GM12878 (cell line): ENCODE measurements around the gene MRPL28. TPM values are rescaled to one million over a fixed set of nuclear protein-coding genes. Genes with fewer than 3 reads are reported as not detected.

ENCODE experiments used
- ATAC-seq: fragments of 200-7000 bp; cut with Tn5 transposase; 3 replicates; pipeline ENCODE4 v1.9.1; 2020; ENCODE audit warnings: mild to moderate bottlenecking, moderate library complexity
- BruUV-seq: library from RNA; stranded (reverse); fragments of 400-500 nt; replicated peaks from 2 replicates; lab custom pipeline; 2021; lab: Mats Ljungman, UMichigan
- CTCF ChIA-PET: fragments of 300-600 bp; sonication (Branson Sonifier 250); formaldehyde crosslinking; extraction: SDS; loops from one replicate; lab custom pipeline; 2021; ENCODE audit warnings: inconsistent platforms; lab: Yijun Ruan, JAX
- POLR2A ChIA-PET: fragments of 350-600 bp; formaldehyde crosslinking; extraction: SDS; loops from one replicate; lab custom pipeline; 2021; ENCODE audit warnings: inconsistent platforms; lab: Charles Lee
- RAD21 ChIA-PET: fragments of 300-600 bp; sonication (Branson Sonifier 250); formaldehyde crosslinking; loops from one replicate; lab custom pipeline; 2023; ENCODE audit warnings: antibody characterized with exemption; ENCODE audit not compliant: unreplicated experiment; lab: Charles Lee
- SMC1A ChIA-PET: fragments of 300-600 bp; sonication (Branson Sonifier 250); formaldehyde crosslinking; loops from one replicate; lab custom pipeline; 2023; ENCODE audit not compliant: unreplicated experiment, uncharacterized antibody; lab: Charles Lee
- DNase-seq: peaks from one replicate; pipeline ENCODE4 v3.0.0-alpha.2; 2011; ENCODE audit warnings: low read depth, low spot score
- FAIRE-seq: peaks from 3 replicates; lab custom pipeline; 2011; peaks lifted over from hg19 to GRCh38; lab: Jason Lieb, UNC
- H2AFZ ChIP-seq: 2 replicates; pipeline ENCODE4 v1.6.0; 2011; ENCODE audit warnings: low read depth, low read length, control low read depth; ENCODE audit not compliant: control insufficient read depth
- H3K27ac ChIP-seq: 2 replicates; pipeline ENCODE4 v1.5.1; 2011; ENCODE audit warnings: control low read depth; ENCODE audit not compliant: control insufficient read depth, insufficient read depth
- H3K27me3 ChIP-seq, 2 experiments: replicated peaks in 1 of 2; 2 replicates each; pipeline versions ENCODE4 v1.6.0 to v1.6.1; 2011; ENCODE audit warnings: low read length in 1 of 2; ENCODE audit not compliant: control insufficient read depth in 2 of 2, insufficient read depth in 2 of 2
- H3K36me3 ChIP-seq, 2 experiments: 2 replicates each; pipeline ENCODE4 v1.5.1; 2011; ENCODE audit warnings: low read length in 1 of 2; ENCODE audit not compliant: control insufficient read depth in 2 of 2, insufficient read depth in 2 of 2
- H3K4me1 ChIP-seq: 2 replicates; pipeline ENCODE4 v1.6.1; 2011; ENCODE audit warnings: mild to moderate bottlenecking, low read length, moderate library complexity, mixed read lengths; ENCODE audit not compliant: control insufficient read depth, insufficient read depth
- H3K4me2 ChIP-seq: 2 replicates; pipeline ENCODE4 v1.6.0; 2011; ENCODE audit warnings: control low read depth; ENCODE audit not compliant: control insufficient read depth, insufficient read depth
- H3K4me3 ChIP-seq: fragments of 200-600 bp; sonication (generic); 2 replicates; pipeline ENCODE4 v1.5.1; 2016
- H3K79me2 ChIP-seq: 2 replicates; pipeline ENCODE4 v1.6.0; 2011; ENCODE audit warnings: low read length; ENCODE audit not compliant: control insufficient read depth, insufficient read depth
- H3K9ac ChIP-seq: 2 replicates; pipeline ENCODE4 v1.8.0; 2011; ENCODE audit warnings: low read length, control low read depth, mixed read lengths; ENCODE audit not compliant: control insufficient read depth, insufficient read depth
- H3K9me3 ChIP-seq: replicated peaks from 3 replicates; pipeline ENCODE4 v1.5.1; 2011; ENCODE audit warnings: mild to moderate bottlenecking, low read length; ENCODE audit not compliant: control insufficient read depth, insufficient read depth
- H4K20me1 ChIP-seq: 2 replicates; pipeline ENCODE4 v1.6.0; 2011; ENCODE audit not compliant: control insufficient read depth, insufficient read depth
- ASH2L ChIP-seq: fragments of 300-600, 200-600 bp; sonication (generic); IDR thresholded peaks from 2 replicates; pipeline ENCODE4 v1.6.1; 2017; ENCODE audit warnings: low read depth, mild to moderate bottlenecking, borderline replicate concordance
- CHD4 ChIP-seq: fragments of 200-600 bp; sonication (generic); IDR thresholded peaks from 2 replicates; pipeline ENCODE4 v1.6.1; 2016; ENCODE audit warnings: mild to moderate bottlenecking
- EZH2 ChIP-seq: IDR thresholded peaks from 2 replicates; pipeline ENCODE4 v1.6.1; 2012; ENCODE audit warnings: low read depth, mild to moderate bottlenecking, control low read depth, inconsistent platforms, low read length, borderline replicate concordance; ENCODE audit not compliant: control insufficient read depth
- KAT2A ChIP-seq: conservative IDR thresholded peaks from 2 replicates; pipeline ENCODE4 v1.6.1; 2011; ENCODE audit warnings: low read depth, low read length; ENCODE audit not compliant: control insufficient read depth
- KDM1A ChIP-seq: fragments of 200-600 bp; sonication (generic); IDR thresholded peaks from 2 replicates; pipeline ENCODE4 v1.6.1; 2016; ENCODE audit warnings: borderline replicate concordance
- MEF2A ChIP-seq: IDR thresholded peaks from 2 replicates; pipeline ENCODE4 v1.6.1; 2011; ENCODE audit warnings: low read depth, mild to moderate bottlenecking, low read length, moderate library complexity; ENCODE audit not compliant: insufficient read depth
- PAX8 ChIP-seq: fragments of 450-650 bp; IDR thresholded peaks from 2 replicates; pipeline ENCODE4 v1.6.1; 2017; ENCODE audit warnings: mild to moderate bottlenecking, moderate library complexity
- RCOR1 ChIP-seq: conservative IDR thresholded peaks from 2 replicates; pipeline ENCODE4 v1.6.1; 2012; ENCODE audit warnings: low read depth, low read length, improper control_type of control experiment
- SMAD1 ChIP-seq: fragments of 450-650 bp; IDR thresholded peaks from 2 replicates; pipeline ENCODE4 v1.6.1; 2018; ENCODE audit warnings: mild to moderate bottlenecking, low read depth; ENCODE audit not compliant: partially characterized antibody
- STAT1 ChIP-seq: fragments of 450-650 bp; conservative IDR thresholded peaks from 2 replicates; pipeline ENCODE4 v1.6.1; 2014; ENCODE audit warnings: antibody characterized with exemption, mild to moderate bottlenecking
- ZNF217 ChIP-seq: fragments of 450-650 bp; IDR thresholded peaks from 2 replicates; pipeline ENCODE4 v1.6.1; 2017; ENCODE audit warnings: antibody characterized with exemption, mild to moderate bottlenecking
- whole genome bisulfite sequencing: methylation state at CpG from one replicate; pipeline ENCODE4 v1.1.6; 2016; ENCODE audit warnings: low lambda C conversion rate; ENCODE audit not compliant: insufficient replicate concordance, insufficient coverage; ENCODE audit errors: missing lambda C conversion rate; 5-methylcytosine and 5-hydroxymethylcytosine counted together
- in situ Hi-C: fragments of 300-500 bp; cut with MboI; formaldehyde crosslinking; loops from 9 replicates; pipeline ENCODE4 v1.14.3; 2018; ENCODE audit warnings: mixed read lengths
- intact Hi-C: fragments of 100-400 bp; cut with micrococcal nuclease; formaldehyde crosslinking; loops from one replicate; pipeline ENCODE4 v1.14.2; 2022; ENCODE audit not compliant: unreplicated experiment
- polyA plus RNA-seq, 11 experiments: library from polyadenylated mRNA; depleted of rRNA in 4 of 11; unstranded in 6 of 11; stranded (reverse) in 5 of 11; fragments of >200 nt; fragmentation: Nextera tagmentation in 4 of 11; fragmentation: Illumina TruSeq in 1 of 11; extraction: Ambion mirVana in 4 of 11; extraction: Trizol in 1 of 11; gene quantifications; 1 replicate in 1 of 11; 2 replicates in 10 of 11; pipeline versions ENCODE4 v1.2.1 to v1.2.3, GENCODE V29; 2011 to 2016; ENCODE audit warnings: inconsistent platforms in 2 of 11, missing spikeins in 2 of 11, low read depth in 1 of 11
- total RNA-seq, 4 experiments: library from RNA; depleted of rRNA in 3 of 4; stranded (reverse); fragments of >200 nt in 3 of 4; fragmentation: Illumina TruSeq in 1 of 4; extraction: Trizol in 1 of 4; gene quantifications; 2 replicates each; pipeline versions ENCODE4 v1.2.1 to v1.2.3, GENCODE V29; 2013 to 2021
- TF ChIP-seq, protein P1 (sequence below), 3 experiments: IDR thresholded peaks in 2 of 3; conservative IDR thresholded peaks in 1 of 3; 2 replicates each; pipeline ENCODE4 v1.5.1; 2011; ENCODE audit warnings: low read depth in 3 of 3, low read length in 3 of 3, mild to moderate bottlenecking in 3 of 3, control low read depth in 2 of 3, moderate library complexity in 2 of 3, inconsistent platforms in 1 of 3, mixed read lengths in 1 of 3; ENCODE audit not compliant: control insufficient read depth in 2 of 3, insufficient read depth in 1 of 3; ENCODE audit errors: extremely low read depth in 1 of 3
- TF ChIP-seq, protein P2 (sequence below): IDR thresholded peaks from 2 replicates; pipeline ENCODE4 v1.6.1; 2011; ENCODE audit warnings: borderline replicate concordance, low read depth, mild to moderate bottlenecking, moderate library complexity, mixed read lengths, low read length; ENCODE audit not compliant: insufficient read depth; ENCODE audit errors: extremely low read length
- TF ChIP-seq, protein P3 (sequence below): fragments of 450-650 bp; formaldehyde crosslinking; IDR thresholded peaks from 2 replicates; pipeline ENCODE4 v1.4.0; 2022; ENCODE audit warnings: mild to moderate bottlenecking, moderate library complexity

Gene MRPL28
- total and polyA plus RNA-seq, 10 of the 15 experiments (the other 5 are each of a cell fraction or from before 2014, with no cell fraction given): 1.6 to 185 (median 110) TPM

DNA sequence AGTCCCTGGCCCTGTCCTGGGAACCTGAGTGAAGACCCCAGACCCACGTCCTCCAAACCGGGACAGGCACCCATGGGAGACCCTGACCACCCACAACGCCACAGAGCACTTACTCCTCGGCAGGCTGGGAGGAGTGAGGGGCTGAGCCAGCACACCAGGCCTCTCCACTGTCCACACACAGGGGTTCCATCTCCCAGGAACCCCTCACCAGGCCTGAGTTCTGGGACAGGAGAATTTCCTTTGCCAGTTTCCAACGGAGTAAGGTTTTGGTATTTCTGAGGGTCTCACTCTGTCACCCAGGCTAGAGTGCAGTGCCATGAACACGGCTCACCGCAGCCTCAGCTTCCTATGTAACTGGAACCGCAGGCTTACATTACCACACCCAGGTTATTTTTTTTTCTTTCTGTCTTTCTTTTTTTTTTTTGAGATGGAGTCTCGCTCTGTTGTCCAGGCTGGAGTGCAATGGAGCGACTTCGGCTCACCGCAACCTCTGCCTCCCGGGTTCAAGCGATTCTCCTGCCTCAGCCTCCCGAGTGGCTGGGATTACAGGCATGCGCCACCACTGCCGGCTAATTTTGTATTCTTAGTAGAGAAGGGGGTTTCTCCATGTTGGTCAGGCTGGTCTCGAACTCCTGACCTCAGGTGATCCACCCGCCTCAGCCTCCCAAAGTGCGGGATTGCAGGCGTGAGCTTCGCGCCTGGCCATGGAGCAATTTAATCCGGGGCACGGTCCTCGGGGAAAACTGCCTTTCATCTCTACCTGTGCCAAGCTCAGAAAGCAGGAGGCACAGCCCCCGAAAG lies 9.8 kb upstream of the MRPL28 start (continued):
- TF ChIP-seq, protein P1, sequence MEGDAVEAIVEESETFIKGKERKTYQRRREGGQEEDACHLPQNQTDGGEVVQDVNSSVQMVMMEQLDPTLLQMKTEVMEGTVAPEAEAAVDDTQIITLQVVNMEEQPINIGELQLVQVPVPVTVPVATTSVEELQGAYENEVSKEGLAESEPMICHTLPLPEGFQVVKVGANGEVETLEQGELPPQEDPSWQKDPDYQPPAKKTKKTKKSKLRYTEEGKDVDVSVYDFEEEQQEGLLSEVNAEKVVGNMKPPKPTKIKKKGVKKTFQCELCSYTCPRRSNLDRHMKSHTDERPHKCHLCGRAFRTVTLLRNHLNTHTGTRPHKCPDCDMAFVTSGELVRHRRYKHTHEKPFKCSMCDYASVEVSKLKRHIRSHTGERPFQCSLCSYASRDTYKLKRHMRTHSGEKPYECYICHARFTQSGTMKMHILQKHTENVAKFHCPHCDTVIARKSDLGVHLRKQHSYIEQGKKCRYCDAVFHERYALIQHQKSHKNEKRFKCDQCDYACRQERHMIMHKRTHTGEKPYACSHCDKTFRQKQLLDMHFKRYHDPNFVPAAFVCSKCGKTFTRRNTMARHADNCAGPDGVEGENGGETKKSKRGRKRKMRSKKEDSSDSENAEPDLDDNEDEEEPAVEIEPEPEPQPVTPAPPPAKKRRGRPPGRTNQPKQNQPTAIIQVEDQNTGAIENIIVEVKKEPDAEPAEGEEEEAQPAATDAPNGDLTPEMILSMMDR (IDR thresholded peaks at IDR 0.05 in 2 of 3, conservative IDR thresholded peaks at IDR 0.05 in 1 of 3; ENCODE audit: control insufficient read depth in 2 of 3, extremely low read depth in 1 of 3, insufficient read depth in 1 of 3, low read depth in 3 of 3, low read length in 3 of 3): no peak
- TF ChIP-seq, protein P2, sequence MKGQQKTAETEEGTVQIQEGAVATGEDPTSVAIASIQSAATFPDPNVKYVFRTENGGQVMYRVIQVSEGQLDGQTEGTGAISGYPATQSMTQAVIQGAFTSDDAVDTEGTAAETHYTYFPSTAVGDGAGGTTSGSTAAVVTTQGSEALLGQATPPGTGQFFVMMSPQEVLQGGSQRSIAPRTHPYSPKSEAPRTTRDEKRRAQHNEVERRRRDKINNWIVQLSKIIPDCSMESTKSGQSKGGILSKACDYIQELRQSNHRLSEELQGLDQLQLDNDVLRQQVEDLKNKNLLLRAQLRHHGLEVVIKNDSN: no peak

DNA sequence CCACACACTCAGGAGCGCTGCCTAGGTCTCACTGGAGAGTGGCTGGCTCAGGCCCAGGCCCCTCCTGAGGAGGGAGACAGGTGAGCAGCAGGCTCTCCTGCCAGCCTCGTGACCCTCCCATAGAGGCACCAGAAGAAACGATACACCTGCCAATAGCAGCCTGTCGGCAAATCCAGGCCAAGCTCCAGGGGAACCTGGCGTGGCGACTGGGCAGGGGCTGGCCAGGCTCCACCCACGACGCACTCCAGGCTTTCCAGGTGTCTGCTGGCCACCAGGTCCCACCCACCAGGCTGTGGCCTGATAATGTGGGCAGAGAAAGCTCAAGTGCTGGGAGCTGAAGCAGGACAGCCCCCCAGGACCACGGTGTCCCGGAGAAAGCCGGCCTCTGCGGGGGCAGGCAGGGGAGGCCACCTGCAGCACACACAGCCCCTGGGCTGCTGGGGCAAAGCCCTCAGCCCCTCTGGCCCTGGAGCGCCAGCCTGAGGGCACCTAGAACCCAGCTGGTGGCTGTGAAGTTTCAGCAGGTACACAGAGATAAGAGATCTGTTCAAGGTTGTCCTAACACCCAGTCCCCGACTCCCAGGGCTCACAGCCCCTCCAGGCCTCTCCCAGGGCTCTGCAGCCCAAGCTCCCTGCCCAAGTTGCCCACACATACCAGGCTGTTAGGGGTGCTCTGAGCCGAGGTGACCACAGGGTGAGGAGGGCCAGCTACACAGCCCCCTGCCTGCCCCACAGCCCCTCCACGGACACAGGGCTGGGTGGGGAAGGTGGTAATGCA lies 9.0 kb upstream of the MRPL28 start:
- Histone ChIP-seq H3K79me2 (peaks cover 14% of the 10 kb centered on the region), H2AFZ (no peak overlapping the region), H3K36me3 (peaks cover 0 to 7% of the 10 kb centered on the region in 2 experiments; a peak in 2 of 4 replicates), H3K27me3 (no peaks in the 10 kb centered on the region), H3K4me1 (peaks cover 14% of the 10 kb centered on the region), H3K4me2 (0 out of 2 replicates have a peak overlapping the region, but pooled peaks have one; percentile 89), H3K4me3 (no peak overlapping the region), H4K20me1 (no peaks in the 10 kb centered on the region), H3K27ac (no peak overlapping the region), H3K9ac (no peak overlapping the region), H3K9me3 (no peaks in the 10 kb centered on the region)
- in situ Hi-C loops (no loop called here), intact Hi-C loops (no loop called here)
- BruUV-seq: no TSS peak
- DNase-seq: no peak
- ATAC-seq: no peak
- ChIA-PET POLR2A (interaction anchor here (0.5 to 3.8 kb wide), 2 partner anchors 8 to 55 kb away, joined by 3 to 22 read pairs; partner anchors contain the start of gene MRPL28), CTCF (no interaction called here), RAD21 (no interaction called here), SMC1A (interaction anchor here (1.3 kb wide), 1 partner anchor 8 kb away, joined by 6 read pairs; the partner anchor contains the start of gene MRPL28)
- 98% methylated on average over 15 of the region's 16 CpGs for WGBS
- no peak for FAIRE-seq
- TF ChIP-seq PAX8 (no peak), MEF2A (no peak), RCOR1 (no peak), KDM1A (no peak), CHD4 (no peak), STAT1 (no peak), EZH2 (no peak), ASH2L (no peak), ZNF217 (no peak), KAT2A (no peak), SMAD1 (no peak)
- TF ChIP-seq, protein P3, sequence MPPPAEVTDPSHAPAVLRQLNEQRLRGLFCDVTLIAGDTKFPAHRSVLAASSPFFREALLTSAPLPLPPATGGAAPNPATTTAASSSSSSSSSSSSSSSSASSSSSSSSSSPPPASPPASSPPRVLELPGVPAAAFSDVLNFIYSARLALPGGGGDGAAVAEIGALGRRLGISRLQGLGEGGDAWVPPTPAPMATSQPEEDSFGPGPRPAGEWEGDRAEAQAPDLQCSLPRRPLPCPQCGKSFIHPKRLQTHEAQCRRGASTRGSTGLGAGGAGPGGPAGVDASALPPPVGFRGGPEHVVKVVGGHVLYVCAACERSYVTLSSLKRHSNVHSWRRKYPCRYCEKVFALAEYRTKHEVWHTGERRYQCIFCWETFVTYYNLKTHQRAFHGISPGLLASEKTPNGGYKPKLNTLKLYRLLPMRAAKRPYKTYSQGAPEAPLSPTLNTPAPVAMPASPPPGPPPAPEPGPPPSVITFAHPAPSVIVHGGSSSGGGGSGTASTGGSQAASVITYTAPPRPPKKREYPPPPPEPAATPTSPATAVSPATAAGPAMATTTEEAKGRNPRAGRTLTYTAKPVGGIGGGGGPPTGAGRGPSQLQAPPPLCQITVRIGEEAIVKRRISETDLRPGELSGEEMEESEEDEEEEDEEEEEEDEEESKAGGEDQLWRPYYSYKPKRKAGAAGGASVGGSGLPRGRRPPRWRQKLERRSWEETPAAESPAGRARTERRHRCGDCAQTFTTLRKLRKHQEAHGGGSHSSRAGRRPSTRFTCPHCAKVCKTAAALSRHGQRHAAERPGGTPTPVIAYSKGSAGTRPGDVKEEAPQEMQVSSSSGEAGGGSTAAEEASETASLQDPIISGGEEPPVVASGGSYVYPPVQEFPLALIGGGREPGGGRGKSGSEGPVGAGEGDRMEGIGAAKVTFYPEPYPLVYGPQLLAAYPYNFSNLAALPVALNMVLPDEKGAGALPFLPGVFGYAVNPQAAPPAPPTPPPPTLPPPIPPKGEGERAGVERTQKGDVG (CRISPR knock-in tag): no peak
